K562 (cell line): Measurements from ENCODE around the gene ZC3H8. TPM values are rescaled to one million over a fixed set of nuclear protein-coding genes. Genes with fewer than 3 reads are reported as not detected.

Experiments used
- CREB1 ChIP-seq, 2 experiments: sonication (generic) in 1 of 2; formaldehyde crosslinking in 1 of 2; IDR thresholded peaks; 2 replicates each; pipeline versions ENCODE4 v1.6.1 to v1.8.0; 2012 to 2022; ENCODE audit warnings: inconsistent platforms in 1 of 2, mild to moderate bottlenecking in 1 of 2, missing genetic modification reagents in 1 of 2, moderate library complexity in 1 of 2
- HMGN3 ChIP-seq: IDR thresholded peaks from 2 replicates; pipeline ENCODE4 v1.6.1; 2011; ENCODE audit warnings: borderline replicate concordance, low read depth, mild to moderate bottlenecking, mixed read lengths, low read length; ENCODE audit not compliant: insufficient read length; ENCODE audit errors: extremely low read depth
- LEF1 ChIP-seq: fragments of 450-650 bp; IDR thresholded peaks from 2 replicates; pipeline ENCODE4 v1.6.1; 2016; ENCODE audit warnings: mild to moderate bottlenecking
- MYC ChIP-seq, 2 experiments: fragments of 250-450 bp in 1 of 2; sonication (Bioruptor Pico) in 1 of 2; IDR thresholded peaks; 2 replicates each; pipeline versions ENCODE4 v1.5.1 to v1.6.1; 2012 to 2021; ENCODE audit warnings: low read depth in 2 of 2, borderline replicate concordance in 1 of 2, improper control_type of control experiment in 1 of 2, low read length in 1 of 2, mild to moderate bottlenecking in 1 of 2, moderate library complexity in 1 of 2
- MYNN ChIP-seq, 2 experiments: sonication (generic); formaldehyde crosslinking in 1 of 2; IDR thresholded peaks; 2 replicates each; pipeline versions ENCODE4 v1.5.0 to v1.6.1; 2016 to 2020; ENCODE audit warnings: antibody characterized with exemption in 1 of 2, missing genetic modification reagents in 1 of 2
- NR3C1 ChIP-seq: sonication (generic); formaldehyde crosslinking; IDR thresholded peaks from 2 replicates; pipeline ENCODE4 v1.8.1; 2022; ENCODE audit warnings: missing genetic modification reagents
- POLR2A ChIP-seq: fragments of 450-650 bp; conservative IDR thresholded peaks from 2 replicates; pipeline ENCODE4 v1.6.1; 2016
- RHOXF2B ChIP-seq: fragments of 250-450 bp; sonication (Bioruptor Pico); conservative IDR thresholded peaks from 2 replicates; pipeline ENCODE4 v1.5.1; 2021
- RNF2 ChIP-seq: sonication (generic); IDR thresholded peaks from 2 replicates; pipeline ENCODE4 v1.6.1; 2016
- SMAD2 ChIP-seq: fragments of 150-350 bp; IDR thresholded peaks from 2 replicates; pipeline ENCODE4 v1.6.1; 2014; ENCODE audit warnings: low read depth, mild to moderate bottlenecking, low read length
- TCF3 ChIP-seq: sonication (generic); formaldehyde crosslinking; IDR thresholded peaks from 2 replicates; pipeline ENCODE4 v1.4.0; 2020; ENCODE audit warnings: mild to moderate bottlenecking, missing genetic modification reagents
- ZNF23 ChIP-seq: fragments of 250-450 bp; sonication (Bioruptor Pico); IDR thresholded peaks from 2 replicates; pipeline ENCODE4 v1.4.0; 2020; ENCODE audit warnings: mild to moderate bottlenecking
- ZNF263 ChIP-seq: sonication (generic); formaldehyde crosslinking; IDR thresholded peaks from 2 replicates; pipeline ENCODE4 v1.8.0; 2022; ENCODE audit warnings: mild to moderate bottlenecking, missing genetic modification reagents, borderline replicate concordance
- ZNF57 ChIP-seq: fragments of 450-650 bp; formaldehyde crosslinking; IDR thresholded peaks from 2 replicates; pipeline ENCODE4 v1.4.0; 2020; ENCODE audit warnings: mild to moderate bottlenecking, moderate library complexity
- ZNF668 ChIP-seq: fragments of 250-450 bp; sonication (Bioruptor Pico); IDR thresholded peaks from 2 replicates; pipeline ENCODE4 v1.8.0; 2022; ENCODE audit warnings: mild to moderate bottlenecking, inconsistent platforms
- polyA plus RNA-seq, 8 experiments: library from polyadenylated mRNA; depleted of rRNA in 4 of 8; stranded (reverse) in 5 of 8; unstranded in 3 of 8; fragments of >200 nt; fragmentation: Nextera tagmentation in 2 of 8; fragmentation: Illumina TruSeq in 1 of 8; extraction: Ambion mirVana in 2 of 8; extraction: Trizol in 1 of 8; gene quantifications; 2 replicates each; pipeline versions ENCODE4 v1.2.1 to v1.2.3, GENCODE V29; 2011 to 2014; ENCODE audit warnings: inconsistent platforms in 1 of 8, missing spikeins in 1 of 8
- total RNA-seq, 7 experiments: library from RNA; depleted of rRNA in 6 of 7; stranded (reverse); fragments of >200 nt in 6 of 7; fragmentation: Illumina TruSeq in 2 of 7; extraction: Trizol in 2 of 7; gene quantifications; 2 replicates each; pipeline versions ENCODE4 v1.2.1 to v1.2.3, GENCODE V29; 2011 to 2021; ENCODE audit warnings: low replicate concordance in 1 of 7
- TF ChIP-seq, protein P1 (sequence below), 3 experiments: IDR thresholded peaks in 2 of 3; conservative IDR thresholded peaks in 1 of 3; 2 replicates each; pipeline ENCODE4 v1.5.1; 2011 to 2012; ENCODE audit warnings: low read length in 3 of 3, mild to moderate bottlenecking in 3 of 3, control low read depth in 2 of 3, improper control_type of control experiment in 1 of 3, inconsistent platforms in 1 of 3, low read depth in 1 of 3, mixed read lengths in 1 of 3, moderate library complexity in 1 of 3; ENCODE audit not compliant: insufficient read depth in 2 of 3
- TF ChIP-seq, protein P2 (sequence below): sonication (generic); formaldehyde crosslinking; IDR thresholded peaks from 2 replicates; pipeline ENCODE4 v1.8.0; 2022; ENCODE audit warnings: missing genetic modification reagents, mild to moderate bottlenecking, moderate library complexity, borderline replicate concordance
- TF ChIP-seq, protein P3 (sequence below): fragments of 450-650 bp; formaldehyde crosslinking; IDR thresholded peaks from 2 replicates; pipeline ENCODE4 v1.4.0; 2020; ENCODE audit warnings: mild to moderate bottlenecking, moderate library complexity
- TF ChIP-seq, protein P4 (sequence below): sonication (generic); formaldehyde crosslinking; IDR thresholded peaks from 2 replicates; pipeline ENCODE4 v1.8.1; 2023; ENCODE audit warnings: mild to moderate bottlenecking, missing genetic modification reagents
- TF ChIP-seq, protein P5 (sequence below), 2 experiments: fragments of 450-650 bp; IDR thresholded peaks; 2 replicates each; pipeline ENCODE4 v1.6.1; 2016

The ZC3H8 gene
- total and polyA plus RNA-seq, 9 of the 15 experiments (the other 6 are each of a cell fraction or from before 2014, with no cell fraction given) = 11.6 to 41.5 (median 27.5) TPM

DNA sequence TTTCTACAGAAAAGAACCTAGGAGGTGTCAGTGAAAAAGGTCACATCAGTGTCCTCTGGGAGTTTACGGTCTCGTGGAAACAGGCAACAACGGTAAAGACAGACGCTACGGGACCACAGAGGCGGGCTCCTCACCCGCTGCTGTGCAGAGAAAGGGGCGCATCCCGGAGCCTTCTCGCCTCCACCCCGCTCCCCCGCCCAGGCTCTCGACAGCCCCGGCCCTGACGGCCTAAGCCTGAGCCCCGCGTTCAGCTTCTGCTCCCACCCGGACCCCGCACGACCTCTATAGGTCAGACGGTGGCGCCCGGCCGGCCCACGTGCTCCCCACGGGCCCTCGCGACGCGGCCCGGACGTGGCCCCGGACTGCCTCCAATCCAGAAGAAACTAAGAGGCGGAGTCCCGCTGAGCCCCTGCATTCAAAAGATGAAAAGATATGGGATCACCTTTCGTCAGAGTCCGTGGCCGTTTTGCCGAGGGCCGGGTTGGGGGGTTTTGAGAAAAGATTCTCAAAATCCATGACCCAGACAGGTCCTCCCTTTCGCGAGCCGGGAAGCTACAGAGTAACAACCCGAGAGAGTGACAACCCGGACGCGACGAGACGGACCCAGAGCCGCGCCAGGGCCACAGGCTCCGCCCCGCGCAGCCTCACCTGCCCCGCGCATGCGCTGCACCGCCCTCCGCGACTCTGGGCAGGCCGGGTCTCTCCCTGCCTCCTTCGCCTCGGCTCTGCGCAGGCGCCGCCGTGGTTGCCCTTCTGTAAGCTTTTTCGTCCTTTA, at the start of gene ZC3H8 (continued):
- TF ChIP-seq MYC (IDR thresholded peaks at IDR 0.05; ENCODE audit: low read depth, low read length) (peak; percentile 98), MYC (CRISPR knock-in tag; IDR thresholded peaks at IDR 0.05; ENCODE audit: borderline replicate concordance, low read depth) (peak; percentile 97), TCF3 (CRISPR knock-in tag) (0 out of 2 replicates have a peak, but pooled peaks have one; percentile 11), RNF2 (no peak; the same call in 1 of the 2 replicates), RHOXF2B (no peak), ZNF668 (CRISPR knock-in tag) (no peak), POLR2A (peak; percentile 93), ZNF263 (CRISPR knock-in tag) (peak; percentile 73), SMAD2 (no peak), HMGN3 (peak; percentile 60), MYNN (IDR thresholded peaks at IDR 0.05) (no peak), MYNN (CRISPR knock-in tag; IDR thresholded peaks at IDR 0.05) (no peak), NR3C1 (CRISPR knock-in tag) (0 out of 2 replicates have a peak, but pooled peaks have one; percentile 41), CREB1 (IDR thresholded peaks at IDR 0.05) (peak; percentile 74; the same call in 1 of the 2 replicates), CREB1 (CRISPR knock-in tag; IDR thresholded peaks at IDR 0.05) (peak; percentile 71), ZNF57 (CRISPR knock-in tag) (0 out of 2 replicates have a peak, but pooled peaks have one; percentile 41), ZNF23 (no peak), LEF1 (0 out of 2 replicates have a peak, but pooled peaks have one; percentile 30)
- TF ChIP-seq, protein P1, sequence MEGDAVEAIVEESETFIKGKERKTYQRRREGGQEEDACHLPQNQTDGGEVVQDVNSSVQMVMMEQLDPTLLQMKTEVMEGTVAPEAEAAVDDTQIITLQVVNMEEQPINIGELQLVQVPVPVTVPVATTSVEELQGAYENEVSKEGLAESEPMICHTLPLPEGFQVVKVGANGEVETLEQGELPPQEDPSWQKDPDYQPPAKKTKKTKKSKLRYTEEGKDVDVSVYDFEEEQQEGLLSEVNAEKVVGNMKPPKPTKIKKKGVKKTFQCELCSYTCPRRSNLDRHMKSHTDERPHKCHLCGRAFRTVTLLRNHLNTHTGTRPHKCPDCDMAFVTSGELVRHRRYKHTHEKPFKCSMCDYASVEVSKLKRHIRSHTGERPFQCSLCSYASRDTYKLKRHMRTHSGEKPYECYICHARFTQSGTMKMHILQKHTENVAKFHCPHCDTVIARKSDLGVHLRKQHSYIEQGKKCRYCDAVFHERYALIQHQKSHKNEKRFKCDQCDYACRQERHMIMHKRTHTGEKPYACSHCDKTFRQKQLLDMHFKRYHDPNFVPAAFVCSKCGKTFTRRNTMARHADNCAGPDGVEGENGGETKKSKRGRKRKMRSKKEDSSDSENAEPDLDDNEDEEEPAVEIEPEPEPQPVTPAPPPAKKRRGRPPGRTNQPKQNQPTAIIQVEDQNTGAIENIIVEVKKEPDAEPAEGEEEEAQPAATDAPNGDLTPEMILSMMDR (IDR thresholded peaks at IDR 0.05 in 2 of 3, conservative IDR thresholded peaks at IDR 0.05 in 1 of 3; ENCODE audit: insufficient read depth in 2 of 3, low read depth in 1 of 3, low read length in 3 of 3) = peak in 2 of 3 experiments; percentile 13 to 18; a peak in 1 of 6 replicates
- TF ChIP-seq, protein P2, sequence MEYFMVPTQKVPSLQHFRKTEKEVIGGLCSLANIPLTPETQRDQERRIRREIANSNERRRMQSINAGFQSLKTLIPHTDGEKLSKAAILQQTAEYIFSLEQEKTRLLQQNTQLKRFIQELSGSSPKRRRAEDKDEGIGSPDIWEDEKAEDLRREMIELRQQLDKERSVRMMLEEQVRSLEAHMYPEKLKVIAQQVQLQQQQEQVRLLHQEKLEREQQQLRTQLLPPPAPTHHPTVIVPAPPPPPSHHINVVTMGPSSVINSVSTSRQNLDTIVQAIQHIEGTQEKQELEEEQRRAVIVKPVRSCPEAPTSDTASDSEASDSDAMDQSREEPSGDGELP (CRISPR knock-in tag) = peak; percentile 82
- TF ChIP-seq, protein P3, sequence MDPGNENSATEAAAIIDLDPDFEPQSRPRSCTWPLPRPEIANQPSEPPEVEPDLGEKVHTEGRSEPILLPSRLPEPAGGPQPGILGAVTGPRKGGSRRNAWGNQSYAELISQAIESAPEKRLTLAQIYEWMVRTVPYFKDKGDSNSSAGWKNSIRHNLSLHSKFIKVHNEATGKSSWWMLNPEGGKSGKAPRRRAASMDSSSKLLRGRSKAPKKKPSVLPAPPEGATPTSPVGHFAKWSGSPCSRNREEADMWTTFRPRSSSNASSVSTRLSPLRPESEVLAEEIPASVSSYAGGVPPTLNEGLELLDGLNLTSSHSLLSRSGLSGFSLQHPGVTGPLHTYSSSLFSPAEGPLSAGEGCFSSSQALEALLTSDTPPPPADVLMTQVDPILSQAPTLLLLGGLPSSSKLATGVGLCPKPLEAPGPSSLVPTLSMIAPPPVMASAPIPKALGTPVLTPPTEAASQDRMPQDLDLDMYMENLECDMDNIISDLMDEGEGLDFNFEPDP (CRISPR knock-in tag) = no peak
- TF ChIP-seq, protein P4, sequence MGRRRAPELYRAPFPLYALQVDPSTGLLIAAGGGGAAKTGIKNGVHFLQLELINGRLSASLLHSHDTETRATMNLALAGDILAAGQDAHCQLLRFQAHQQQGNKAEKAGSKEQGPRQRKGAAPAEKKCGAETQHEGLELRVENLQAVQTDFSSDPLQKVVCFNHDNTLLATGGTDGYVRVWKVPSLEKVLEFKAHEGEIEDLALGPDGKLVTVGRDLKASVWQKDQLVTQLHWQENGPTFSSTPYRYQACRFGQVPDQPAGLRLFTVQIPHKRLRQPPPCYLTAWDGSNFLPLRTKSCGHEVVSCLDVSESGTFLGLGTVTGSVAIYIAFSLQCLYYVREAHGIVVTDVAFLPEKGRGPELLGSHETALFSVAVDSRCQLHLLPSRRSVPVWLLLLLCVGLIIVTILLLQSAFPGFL (CRISPR knock-in tag) = peak; percentile 95; the same call in 1 of the 2 replicates
- TF ChIP-seq, protein P5, sequence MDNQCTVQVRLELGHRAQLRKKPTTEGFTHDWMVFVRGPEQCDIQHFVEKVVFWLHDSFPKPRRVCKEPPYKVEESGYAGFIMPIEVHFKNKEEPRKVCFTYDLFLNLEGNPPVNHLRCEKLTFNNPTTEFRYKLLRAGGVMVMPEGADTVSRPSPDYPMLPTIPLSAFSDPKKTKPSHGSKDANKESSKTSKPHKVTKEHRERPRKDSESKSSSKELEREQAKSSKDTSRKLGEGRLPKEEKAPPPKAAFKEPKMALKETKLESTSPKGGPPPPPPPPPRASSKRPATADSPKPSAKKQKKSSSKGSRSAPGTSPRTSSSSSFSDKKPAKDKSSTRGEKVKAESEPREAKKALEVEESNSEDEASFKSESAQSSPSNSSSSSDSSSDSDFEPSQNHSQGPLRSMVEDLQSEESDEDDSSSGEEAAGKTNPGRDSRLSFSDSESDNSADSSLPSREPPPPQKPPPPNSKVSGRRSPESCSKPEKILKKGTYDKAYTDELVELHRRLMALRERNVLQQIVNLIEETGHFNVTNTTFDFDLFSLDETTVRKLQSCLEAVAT (IDR thresholded peaks at IDR 0.05) = no peak
